Activated T-helper 1 cell treated with anti-CD3 and anti-CD28 coated beads, Interleukin-12 subunit alpha, Interleukin-12 subunit beta, Interleukin-2, Interleukin-4 antibody, amounts not matched to agents 30 ng/mL and 10 ng/mL and 1 ng/mL, durations not matched to agents 14 hours and 24 hours and 36 hours (primary cell): Measurements from ENCODE around the gene ITGA5. TPM values are rescaled to one million over a fixed set of nuclear protein-coding genes. Genes with fewer than 3 reads are reported as not detected.
"Not testable (repeated sequence)": the region's sequence is repeated elsewhere in the genome, so short reads cannot be mapped to it uniquely, and the experiment has no call there.

Experiments used
- DNase-seq: peaks from one replicate; pipeline ENCODE4 v3.0.0; 2021; ENCODE audit warnings: low spot score
- H3K27ac Mint-ChIP-seq: one replicate; pipeline ENCODE4 v1.8.0; 2021; ENCODE audit warnings: mild to moderate bottlenecking, mixed read lengths
- H3K27me3 Mint-ChIP-seq: one replicate; pipeline ENCODE4 v1.8.0; 2022; ENCODE audit warnings: mild to moderate bottlenecking, moderate library complexity, mixed read lengths; ENCODE audit not compliant: insufficient read depth
- H3K36me3 Mint-ChIP-seq: one replicate; pipeline ENCODE4 v1.8.0; 2021; ENCODE audit warnings: low read depth, mixed read lengths
- H3K4me1 Mint-ChIP-seq: one replicate; pipeline ENCODE4 v1.8.0; 2021; ENCODE audit warnings: low read depth, mixed read lengths
- H3K4me3 Mint-ChIP-seq: one replicate; pipeline ENCODE4 v1.8.0; 2021; ENCODE audit warnings: mild to moderate bottlenecking, moderate library complexity, mixed read lengths
- H3K9me3 Mint-ChIP-seq: one replicate; pipeline ENCODE4 v1.8.0; 2021; ENCODE audit warnings: mixed read lengths
- intact Hi-C: fragments of 100-400 bp; cut with micrococcal nuclease; formaldehyde crosslinking; loops from one replicate; pipeline ENCODE4 v1.15.1; 2024
- total RNA-seq: library from RNA; stranded (reverse); gene quantifications from 2 replicates; pipeline ENCODE4 v1.2.3, GENCODE V29; 2022

Gene ITGA5
- total RNA-seq, 1 donor from 2014 or later, result 31.2 TPM

- DNase-seq, H3K27ac Mint-ChIP-seq, H3K9me3 Mint-ChIP-seq, H3K27me3 Mint-ChIP-seq, intact Hi-C loops, H3K4me3 Mint-ChIP-seq: not testable (repeated sequence)
- Mint-ChIP-seq H3K4me1 (peaks cover 19% of the 10 kb centered on the region), H3K36me3 (peaks cover 22% of the 10 kb centered on the region)
These were observed 64.8 kb downstream of the ITGA5 start for GRCh38 chr12:54354271-54354670.

GRCh38 chr12:54352891-54353874 lies 65.9 kb downstream of the ITGA5 start:
- peaks cover 19% of the 10 kb centered on the region for H3K4me1 Mint-ChIP-seq
- DNase-seq, result no peak
- H3K36me3 Mint-ChIP-seq, result peaks cover 26% of the 10 kb centered on the region
- peak overlapping the region; percentile 58 for H3K4me3 Mint-ChIP-seq
- no peaks in the 10 kb centered on the region for H3K9me3 Mint-ChIP-seq
- H3K27ac Mint-ChIP-seq, result peak overlapping the region; percentile 19
- intact Hi-C loops, result no loop called here
- no peaks in the 10 kb centered on the region for H3K27me3 Mint-ChIP-seq

GRCh38 chr12:54352022-54352531 lies 67.0 kb downstream of the ITGA5 start:
- no peaks in the 10 kb centered on the region for H3K9me3 Mint-ChIP-seq
- H3K27me3 Mint-ChIP-seq, result no peaks in the 10 kb centered on the region
- H3K36me3 Mint-ChIP-seq, result peaks cover 32% of the 10 kb centered on the region
- intact Hi-C loops, result no loop called here
- H3K4me3 Mint-ChIP-seq, result peak overlapping the region; percentile 58
- peak overlapping the region; percentile 45 for H3K27ac Mint-ChIP-seq
- DNase-seq, result no peak
- H3K4me1 Mint-ChIP-seq, result peaks cover 19% of the 10 kb centered on the region

GRCh38 chr12:54351341-54351740 lies 67.7 kb downstream of the ITGA5 start:
- no peaks in the 10 kb centered on the region for H3K27me3 Mint-ChIP-seq
- no peaks in the 10 kb centered on the region for H3K9me3 Mint-ChIP-seq
- DNase-seq, result no peak
- intact Hi-C loops, result no loop called here
- H3K27ac Mint-ChIP-seq, result no peak overlapping the region
- peaks cover 34% of the 10 kb centered on the region for H3K36me3 Mint-ChIP-seq
- H3K4me3 Mint-ChIP-seq, result no peak overlapping the region
- H3K4me1 Mint-ChIP-seq, result peaks cover 19% of the 10 kb centered on the region

- DNase-seq, result no peak
- peaks cover 34% of the 10 kb centered on the region for H3K36me3 Mint-ChIP-seq
- H3K9me3 Mint-ChIP-seq, result no peaks in the 10 kb centered on the region
- H3K27ac Mint-ChIP-seq, result no peak overlapping the region
- H3K27me3 Mint-ChIP-seq, result no peaks in the 10 kb centered on the region
- H3K4me3 Mint-ChIP-seq, result no peak overlapping the region
- intact Hi-C loops, result no loop called here
- H3K4me1 Mint-ChIP-seq, result peaks cover 19% of the 10 kb centered on the region
These were observed 68.3 kb downstream of the ITGA5 start for GRCh38 chr12:54350743-54351142.

- peaks cover 40% of the 10 kb centered on the region for H3K36me3 Mint-ChIP-seq
- DNase-seq, result no peak
- H3K9me3 Mint-ChIP-seq, result no peaks in the 10 kb centered on the region
- H3K27me3 Mint-ChIP-seq, result no peaks in the 10 kb centered on the region
- intact Hi-C loops, result no loop called here
- H3K27ac Mint-ChIP-seq, result no peak overlapping the region
- no peak overlapping the region for H3K4me3 Mint-ChIP-seq
- peaks cover 19% of the 10 kb centered on the region for H3K4me1 Mint-ChIP-seq
These were observed 69.4 kb downstream of the ITGA5 start for GRCh38 chr12:54349679-54350078.

- DNase-seq, result no peak
These were observed 70.0 kb downstream of the ITGA5 start for GRCh38 chr12:54349036-54349435.

More at GRCh38 chr12:54349036-54349435, 70.0 kb downstream of the ITGA5 start:
- H3K4me3 Mint-ChIP-seq, result no peak overlapping the region
- peaks cover 19% of the 10 kb centered on the region for H3K4me1 Mint-ChIP-seq
- intact Hi-C loops, result no loop called here
- H3K36me3 Mint-ChIP-seq, result peaks cover 40% of the 10 kb centered on the region
- no peak overlapping the region for H3K27ac Mint-ChIP-seq
- H3K27me3 Mint-ChIP-seq, result no peaks in the 10 kb centered on the region
- H3K9me3 Mint-ChIP-seq, result no peaks in the 10 kb centered on the region

Other genes with a start within 250 kb of the ITGA5 start
- gene SMUG1, start 230.3 kb downstream of the ITGA5 start, total RNA-seq, result 28.6 and 29.6 TPM in 2 replicates
- gene CBX5, start 139.1 kb downstream of the ITGA5 start, total RNA-seq, result 99.8 and 106 TPM in 2 replicates
- 1,740 and 1,765 TPM in 2 replicates for gene HNRNPA1, start 138.5 kb downstream of the ITGA5 start, total RNA-seq
- gene NFE2, start 118.3 kb downstream of the ITGA5 start, total RNA-seq, result not detected in 2 replicates
- 115 and 123 TPM in 2 replicates for gene COPZ1, start 94.1 kb downstream of the ITGA5 start, total RNA-seq
- gene GPR84, start 54.8 kb downstream of the ITGA5 start, total RNA-seq, result 2.3 and 2.4 TPM in 2 replicates
- 0.99 and 1.3 TPM in 2 replicates for gene ZNF385A, start 34.5 kb downstream of the ITGA5 start, total RNA-seq
- gene GTSF1, start 54.3 kb upstream of the ITGA5 start, total RNA-seq, result 3.9 and 4.4 TPM in 2 replicates
- gene NCKAP1L, start 78.5 kb upstream of the ITGA5 start, total RNA-seq, result 105 TPM in 2 replicates
- gene PDE1B, start 130.3 kb upstream of the ITGA5 start, total RNA-seq, result 29.9 and 30.4 TPM in 2 replicates
- 0.29 TPM in 1 of 2 replicates, not detected in the other for gene PPP1R1A, start 169.4 kb upstream of the ITGA5 start, total RNA-seq
- gene LACRT, start 215.6 kb upstream of the ITGA5 start, total RNA-seq, result not detected in 2 replicates
- gene DCD, start 229.1 kb upstream of the ITGA5 start, total RNA-seq, result not detected in 2 replicates